Breast epithelium (tissue), 3 donors: Measurements from ENCODE around the gene CRELD2.

Source experiments
- CTCF ChIP-seq, 3 donors: fragments of 450-650 bp; IDR thresholded peaks; one replicate each; pipeline ENCODE4 v1.5.1; 2016 to 2017; ENCODE audit warnings: antibody characterized with exemption in 3 of 3, mild to moderate bottlenecking in 3 of 3, moderate library complexity in 3 of 3
- POLR2A ChIP-seq: fragments of 450-650 bp; IDR thresholded peaks from one replicate; pipeline ENCODE4 v1.6.1; 2016; ENCODE audit warnings: antibody characterized with exemption, mild to moderate bottlenecking, moderate library complexity
- POLR2AphosphoS5 ChIP-seq, 3 donors: sonication (generic); formaldehyde crosslinking; IDR thresholded peaks; one replicate each; pipeline ENCODE4 v1.6.1; 2017; ENCODE audit warnings: antibody characterized with exemption in 3 of 3

GRCh38 chr22:49962012-49962750 lies 43.7 kb downstream of the CRELD2 start:
- TF ChIP-seq CTCF (IDR thresholded peaks at IDR 0.05) (peak in 1 of 3 donors; percentile 21), POLR2A (no peak), POLR2AphosphoS5 (IDR thresholded peaks at IDR 0.05) (peak; percentile 46 to 77 (median 74))
